ENCODE measurements around the gene TRABD2A. TPM values are rescaled to one million over a fixed set of nuclear protein-coding genes. Genes with fewer than 3 reads are reported as not detected.

The TRABD2A gene
- total RNA-seq, 6 experiments from 2014 or later = 0.20 to 2.4 (median 0.43) TPM; not detected in 1

DNA sequence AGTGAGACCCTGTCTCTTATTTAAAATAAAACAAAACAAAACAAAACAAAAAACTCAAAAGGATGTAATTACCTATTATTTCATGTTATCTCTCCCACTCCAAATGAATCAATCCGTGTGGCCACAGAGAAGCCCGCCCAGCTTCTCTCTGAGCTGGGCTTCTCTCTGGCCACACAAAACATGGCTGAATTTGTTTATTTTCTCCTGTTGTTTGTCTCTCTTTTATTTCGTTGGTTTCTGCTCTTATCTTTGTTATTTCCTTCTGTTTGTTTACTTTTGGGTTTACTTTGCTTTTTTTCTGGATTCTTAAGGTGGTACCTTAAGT lies 1.5 kb upstream of the TRABD2A start:
- intact Hi-C loops (cut with DNase I) = loop anchor here in 1 of 2 donors (10.0 kb wide), 1 partner anchor 388 kb away; no protein-coding TSS in a partner anchor
- H3K36me3 ChIP-seq = no peaks in the 10 kb centered on the region
- H3K4me3 ChIP-seq = peak overlapping the region in 1 of 3 donors; percentile 55
- H3K27ac ChIP-seq = no peak overlapping the region
- peaks cover 0 to 3% of the 10 kb centered on the region in 2 donors for H3K27me3 ChIP-seq
- H3K9me3 ChIP-seq = no peaks in the 10 kb centered on the region
- DNase-seq (no peak), ATAC-seq (no peak)
- TF ChIP-seq POLR2A (IDR thresholded peaks at IDR 0.05) = no peak
- TF ChIP-seq, protein P1, sequence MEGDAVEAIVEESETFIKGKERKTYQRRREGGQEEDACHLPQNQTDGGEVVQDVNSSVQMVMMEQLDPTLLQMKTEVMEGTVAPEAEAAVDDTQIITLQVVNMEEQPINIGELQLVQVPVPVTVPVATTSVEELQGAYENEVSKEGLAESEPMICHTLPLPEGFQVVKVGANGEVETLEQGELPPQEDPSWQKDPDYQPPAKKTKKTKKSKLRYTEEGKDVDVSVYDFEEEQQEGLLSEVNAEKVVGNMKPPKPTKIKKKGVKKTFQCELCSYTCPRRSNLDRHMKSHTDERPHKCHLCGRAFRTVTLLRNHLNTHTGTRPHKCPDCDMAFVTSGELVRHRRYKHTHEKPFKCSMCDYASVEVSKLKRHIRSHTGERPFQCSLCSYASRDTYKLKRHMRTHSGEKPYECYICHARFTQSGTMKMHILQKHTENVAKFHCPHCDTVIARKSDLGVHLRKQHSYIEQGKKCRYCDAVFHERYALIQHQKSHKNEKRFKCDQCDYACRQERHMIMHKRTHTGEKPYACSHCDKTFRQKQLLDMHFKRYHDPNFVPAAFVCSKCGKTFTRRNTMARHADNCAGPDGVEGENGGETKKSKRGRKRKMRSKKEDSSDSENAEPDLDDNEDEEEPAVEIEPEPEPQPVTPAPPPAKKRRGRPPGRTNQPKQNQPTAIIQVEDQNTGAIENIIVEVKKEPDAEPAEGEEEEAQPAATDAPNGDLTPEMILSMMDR (IDR thresholded peaks at IDR 0.05) = no peak
- H3K4me1 ChIP-seq = peaks cover 0 to 16% (median 4%) of the 10 kb centered on the region in 4 donors
- WGBS (ENCODE audit: insufficient coverage, low coverage, low lambda C conversion rate, missing lambda C conversion rate) = 51% methylated on average over 3 of the region's 3 CpGs

DNA sequence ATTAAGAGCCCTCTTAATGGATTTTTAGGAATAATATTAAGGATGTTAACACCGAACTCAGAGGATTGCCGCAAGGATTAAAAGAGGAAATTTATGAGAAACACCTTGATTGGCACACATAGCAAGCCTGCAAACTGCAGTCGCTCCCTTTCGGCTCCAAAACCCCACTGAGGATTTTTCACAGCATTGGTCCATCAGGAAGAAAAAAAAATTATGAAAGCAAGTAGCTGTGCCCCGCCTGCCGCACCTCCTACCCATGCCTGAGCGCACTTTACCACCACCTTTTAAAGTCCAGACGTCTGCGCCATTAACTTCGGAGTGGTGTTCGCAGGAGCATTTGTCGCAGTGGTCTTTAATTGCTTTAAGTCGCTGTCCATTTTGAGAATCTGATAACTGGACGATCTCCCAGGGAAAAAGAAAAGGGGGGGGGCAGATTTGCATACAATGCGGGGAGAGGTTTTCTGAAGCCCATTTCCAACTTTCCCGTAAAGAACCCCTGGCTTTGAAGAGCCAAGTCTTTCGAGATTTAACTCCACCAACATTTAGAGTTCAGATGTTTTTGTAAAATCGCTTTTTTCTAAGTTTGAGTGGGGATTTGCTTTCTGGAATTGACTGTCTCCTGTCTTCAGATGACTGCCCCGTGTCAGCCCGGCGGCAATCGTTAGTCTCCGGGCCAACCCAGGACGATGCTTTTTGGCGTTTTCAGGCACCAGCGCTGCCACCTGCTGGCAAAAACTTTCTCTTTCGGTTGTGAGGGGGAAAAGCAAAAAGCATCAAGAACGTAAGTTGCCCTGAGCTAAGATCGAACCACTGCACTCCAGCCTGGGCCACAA lies 913 bp upstream of the TRABD2A start:
- Histone ChIP-seq H3K27me3 (peaks cover 0 to 3% of the 10 kb centered on the region in 2 donors), H3K27ac (no peak overlapping the region)

DNA sequence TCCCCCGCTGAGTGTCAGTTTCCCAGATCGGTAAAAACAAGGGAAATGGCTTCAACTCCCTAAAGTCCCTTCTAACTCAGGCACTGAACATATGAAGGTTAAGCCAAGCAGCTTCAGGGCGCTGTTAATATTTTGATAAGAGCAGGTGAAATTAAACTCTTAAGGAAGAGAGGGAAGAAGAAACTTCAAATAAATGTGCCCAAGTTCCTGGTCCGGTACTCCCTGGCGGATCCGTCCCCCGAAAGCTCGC lies 564 bp downstream of the TRABD2A start:
- H3K9me3 ChIP-seq = no peaks in the 10 kb centered on the region
- H3K4me3 ChIP-seq = peak overlapping the region; percentile 41 to 55 (median 51)
- H3K4me1 ChIP-seq = peaks cover 0 to 16% (median 4%) of the 10 kb centered on the region in 4 donors
- peaks cover 0 to 3% of the 10 kb centered on the region in 2 donors for H3K27me3 ChIP-seq
- 3% methylated on average over 8 of the region's 8 CpGs for WGBS (ENCODE audit: insufficient coverage, low coverage, low lambda C conversion rate, missing lambda C conversion rate)
- no peak for DNase-seq
- H3K27ac ChIP-seq = peak overlapping the region in 1 of 3 donors; percentile 28
- intact Hi-C loops (cut with DNase I) = loop anchor here in 1 of 2 donors (10.0 kb wide), 1 partner anchor 386 kb away; no protein-coding TSS in a partner anchor
- TF ChIP-seq POLR2A (IDR thresholded peaks at IDR 0.05) = no peak
- TF ChIP-seq, protein P1 (IDR thresholded peaks at IDR 0.05) = no peak
- H3K36me3 ChIP-seq = no peaks in the 10 kb centered on the region
- ATAC-seq = no peak

More for the DNA sequence above, 913 bp upstream of the TRABD2A start:
- TF ChIP-seq, protein P1 (IDR thresholded peaks at IDR 0.05) = peak; percentile 69 to 77 (median 74)
- TF ChIP-seq POLR2A (IDR thresholded peaks at IDR 0.05) = no peak
- peak overlapping the region; percentile 41 to 55 (median 51) for H3K4me3 ChIP-seq
- no peaks in the 10 kb centered on the region for H3K36me3 ChIP-seq
- ATAC-seq = peak; percentile 87 to 94 (median 90)
- no peaks in the 10 kb centered on the region for H3K9me3 ChIP-seq
- WGBS (ENCODE audit: insufficient coverage, low coverage, low lambda C conversion rate, missing lambda C conversion rate) = under 1% methylated on average over 29 of the region's 29 CpGs
- H3K4me1 ChIP-seq = peaks cover 0 to 16% (median 4%) of the 10 kb centered on the region in 4 donors
- DNase-seq = peak; percentile 83 to 84 (median 83)
- intact Hi-C loops (cut with DNase I) = loop anchor here in 1 of 2 donors (10.0 kb wide), 1 partner anchor 387 kb away; no protein-coding TSS in a partner anchor

DNA sequence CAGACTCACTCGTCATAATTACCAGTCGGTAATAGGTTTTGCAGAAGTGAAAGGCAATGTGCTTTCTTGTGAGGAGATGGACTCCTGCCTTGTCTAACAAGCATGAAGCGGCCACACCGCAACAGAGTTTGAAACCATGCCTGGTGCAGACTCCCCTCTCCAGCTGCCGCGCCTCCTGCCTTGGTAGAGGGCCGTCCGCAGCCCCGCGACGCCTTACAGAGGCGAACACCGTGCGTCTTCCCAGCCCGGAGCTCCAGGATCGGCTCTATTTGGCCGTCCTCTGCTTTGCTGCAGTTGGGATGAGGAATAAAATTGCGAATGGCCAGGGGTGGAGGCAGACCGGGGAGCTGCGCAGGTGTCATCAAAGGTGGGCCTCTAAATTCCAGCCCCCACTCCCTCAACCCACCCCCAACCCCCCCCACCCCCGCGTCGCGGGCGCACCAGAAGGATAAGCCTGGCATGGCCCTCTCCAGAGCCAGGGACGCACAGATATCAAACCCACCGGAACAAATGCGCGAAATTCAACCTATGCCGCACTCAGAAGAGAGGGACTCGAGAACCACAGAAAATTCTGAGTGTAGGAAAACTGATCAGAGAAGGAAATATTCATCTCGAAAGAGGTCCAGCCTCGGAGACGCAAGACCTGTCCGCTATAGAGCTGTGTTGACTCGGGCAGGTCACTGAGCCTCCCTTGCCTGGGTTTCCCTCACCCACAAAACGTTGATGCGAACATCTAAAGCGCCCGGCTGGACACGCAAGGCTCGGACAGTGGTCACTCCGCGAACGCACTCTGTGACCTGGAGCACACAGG lies 1.1 kb downstream of the TRABD2A start:
- H3K27ac ChIP-seq = no peak overlapping the region
- TF ChIP-seq, protein P1 (IDR thresholded peaks at IDR 0.05) = no peak
- no peak for TF ChIP-seq POLR2A (IDR thresholded peaks at IDR 0.05)
- intact Hi-C loops (cut with DNase I) = loop anchor here (10.0 kb wide), 1 partner anchor 385 kb away; no protein-coding TSS in a partner anchor
- no peaks in the 10 kb centered on the region for H3K9me3 ChIP-seq
- H3K4me3 ChIP-seq = peak overlapping the region in 2 of 3 donors; percentile 51 to 55
- DNase-seq (no peak), ATAC-seq (peak in 1 of 4 donors; percentile 13)
- H3K4me1 ChIP-seq = peaks cover 0 to 16% (median 4%) of the 10 kb centered on the region in 4 donors
- peaks cover 0 to 3% of the 10 kb centered on the region in 2 donors for H3K27me3 ChIP-seq
- WGBS (ENCODE audit: insufficient coverage, low coverage, low lambda C conversion rate, missing lambda C conversion rate) = 13% methylated on average over 22 of the region's 45 CpGs
- H3K36me3 ChIP-seq = no peaks in the 10 kb centered on the region
